ENCODE results near the gene PLS3.
"Not testable (repeated sequence)": the region's sequence is repeated elsewhere in the genome, so short reads cannot be mapped to it uniquely, and the experiment has no call there.

PLS3 gene

GRCh38 chrX:115622534-115622933 lies 61.6 kb downstream of the PLS3 start:
- no peak overlapping the region for H3K4me3 ChIP-seq (replicated peaks in 1 of 2; ENCODE audit: low read depth in 2 of 2, low read length in 2 of 2)
- no peak for TF ChIP-seq CTCF (IDR thresholded peaks at IDR 0.05; ENCODE audit: low read depth, low read length)
- no peak for DNase-seq (ENCODE audit: low read depth in 2 of 2)

GRCh38 chrX:115624916-115625315 lies 63.9 kb downstream of the PLS3 start:
- TF ChIP-seq CTCF (IDR thresholded peaks at IDR 0.05; ENCODE audit: low read depth, low read length) = no peak
- peak in 1 of 2 donors; percentile 31 for DNase-seq (ENCODE audit: low read depth in 2 of 2)
- H3K4me3 ChIP-seq (replicated peaks in 1 of 2; ENCODE audit: low read depth in 2 of 2, low read length in 2 of 2) = no peak overlapping the region

GRCh38 chrX:115625572-115626301 lies 64.8 kb downstream of the PLS3 start:
- no peak overlapping the region for H3K4me3 ChIP-seq (replicated peaks in 1 of 2; ENCODE audit: low read depth in 2 of 2, low read length in 2 of 2)
- TF ChIP-seq CTCF (IDR thresholded peaks at IDR 0.05; ENCODE audit: low read depth, low read length) = no peak
- peak; percentile 53 to 64 for DNase-seq (ENCODE audit: low read depth in 2 of 2)

- TF ChIP-seq CTCF (IDR thresholded peaks at IDR 0.05; ENCODE audit: low read depth, low read length) = no peak
- DNase-seq (ENCODE audit: low read depth in 2 of 2) = no peak
- H3K4me3 ChIP-seq (replicated peaks in 1 of 2; ENCODE audit: low read depth in 2 of 2, low read length in 2 of 2) = no peak overlapping the region
These were observed 69.2 kb downstream of the PLS3 start for GRCh38 chrX:115630204-115630603.

- H3K4me3 ChIP-seq (replicated peaks in 1 of 2; ENCODE audit: low read depth in 2 of 2, low read length in 2 of 2) = no peak overlapping the region
- peak in 1 of 2 donors; percentile 39 for DNase-seq (ENCODE audit: low read depth in 2 of 2)
- no peak for TF ChIP-seq CTCF (IDR thresholded peaks at IDR 0.05; ENCODE audit: low read depth, low read length)
These were observed 71.5 kb downstream of the PLS3 start for GRCh38 chrX:115632455-115632854.

GRCh38 chrX:115633397-115633796 lies 72.4 kb downstream of the PLS3 start:
- not testable (repeated sequence) for DNase-seq (ENCODE audit: low read depth in 2 of 2); H3K4me3 ChIP-seq (replicated peaks in 1 of 2; ENCODE audit: low read depth in 2 of 2, low read length in 2 of 2)

GRCh38 chrX:115639334-115639880 lies 78.4 kb downstream of the PLS3 start:
- TF ChIP-seq CTCF (IDR thresholded peaks at IDR 0.05; ENCODE audit: low read depth, low read length) = no peak
- DNase-seq (ENCODE audit: low read depth in 2 of 2) = no peak
- H3K4me3 ChIP-seq (replicated peaks in 1 of 2; ENCODE audit: low read depth in 2 of 2, low read length in 2 of 2) = no peak overlapping the region

Data from cardiac fibroblast (primary cell).